Esophagus squamous epithelium (tissue), 4 donors: Measurements from ENCODE around the gene CLCNKA.

Experiments used
- CTCF ChIP-seq, 6 experiments: fragments of 450-650 bp in 4 of 6; fragments of 200-600 bp in 2 of 6; sonication (generic) in 2 of 6; IDR thresholded peaks; one replicate each; pipeline ENCODE4 v1.5.1; 2016 to 2019; ENCODE audit warnings: antibody characterized with exemption in 6 of 6, mild to moderate bottlenecking in 4 of 6, moderate library complexity in 4 of 6
- POLR2A ChIP-seq, 4 donors: fragments of 450-650 bp; IDR thresholded peaks; one replicate each; pipeline ENCODE4 v1.6.1; 2017; ENCODE audit warnings: antibody characterized with exemption in 4 of 4, mild to moderate bottlenecking in 4 of 4, moderate library complexity in 3 of 4

GRCh38 chr1:16070640-16071355 lies 49.0 kb downstream of the CLCNKA start:
- TF ChIP-seq CTCF (IDR thresholded peaks at IDR 0.05) (no peak), POLR2A (IDR thresholded peaks at IDR 0.05) (no peak)
